ENCODE measurements around the gene GNE.

DNA sequence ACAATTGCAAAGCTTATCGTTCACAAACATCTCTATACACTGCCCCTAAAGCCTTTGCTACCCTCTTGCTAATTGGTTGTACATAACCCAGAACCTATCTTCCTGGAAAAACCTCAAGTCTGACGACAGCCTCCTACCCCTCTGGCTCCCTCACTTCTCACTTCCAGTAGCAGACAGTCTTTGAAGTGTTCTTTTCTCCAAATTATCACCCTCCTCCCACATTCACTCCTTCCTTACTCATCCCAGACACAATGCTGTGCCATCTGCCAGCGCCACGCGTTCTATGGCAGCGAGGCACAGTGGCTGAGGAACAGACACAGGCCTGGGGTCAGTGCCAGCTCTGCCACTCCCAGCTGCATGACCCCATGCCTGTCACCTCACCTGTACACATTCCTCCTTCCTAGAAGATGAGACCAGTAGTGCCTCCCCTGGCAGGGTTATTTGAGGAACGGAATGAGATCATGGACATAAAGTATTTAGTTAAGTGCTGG is 39.8 kb downstream of the GNE start:
- TF ChIP-seq SIN3A (IDR thresholded peaks at IDR 0.05; ENCODE audit: borderline replicate concordance, insufficient read depth, low read length) (no peak), POLR2AphosphoS5 (IDR thresholded peaks at IDR 0.05; ENCODE audit: low read depth, low read length) (no peak), TAF1 (IDR thresholded peaks at IDR 0.05; ENCODE audit: borderline replicate concordance, insufficient read depth, low read length) (no peak)
- TF ChIP-seq, protein P1, sequence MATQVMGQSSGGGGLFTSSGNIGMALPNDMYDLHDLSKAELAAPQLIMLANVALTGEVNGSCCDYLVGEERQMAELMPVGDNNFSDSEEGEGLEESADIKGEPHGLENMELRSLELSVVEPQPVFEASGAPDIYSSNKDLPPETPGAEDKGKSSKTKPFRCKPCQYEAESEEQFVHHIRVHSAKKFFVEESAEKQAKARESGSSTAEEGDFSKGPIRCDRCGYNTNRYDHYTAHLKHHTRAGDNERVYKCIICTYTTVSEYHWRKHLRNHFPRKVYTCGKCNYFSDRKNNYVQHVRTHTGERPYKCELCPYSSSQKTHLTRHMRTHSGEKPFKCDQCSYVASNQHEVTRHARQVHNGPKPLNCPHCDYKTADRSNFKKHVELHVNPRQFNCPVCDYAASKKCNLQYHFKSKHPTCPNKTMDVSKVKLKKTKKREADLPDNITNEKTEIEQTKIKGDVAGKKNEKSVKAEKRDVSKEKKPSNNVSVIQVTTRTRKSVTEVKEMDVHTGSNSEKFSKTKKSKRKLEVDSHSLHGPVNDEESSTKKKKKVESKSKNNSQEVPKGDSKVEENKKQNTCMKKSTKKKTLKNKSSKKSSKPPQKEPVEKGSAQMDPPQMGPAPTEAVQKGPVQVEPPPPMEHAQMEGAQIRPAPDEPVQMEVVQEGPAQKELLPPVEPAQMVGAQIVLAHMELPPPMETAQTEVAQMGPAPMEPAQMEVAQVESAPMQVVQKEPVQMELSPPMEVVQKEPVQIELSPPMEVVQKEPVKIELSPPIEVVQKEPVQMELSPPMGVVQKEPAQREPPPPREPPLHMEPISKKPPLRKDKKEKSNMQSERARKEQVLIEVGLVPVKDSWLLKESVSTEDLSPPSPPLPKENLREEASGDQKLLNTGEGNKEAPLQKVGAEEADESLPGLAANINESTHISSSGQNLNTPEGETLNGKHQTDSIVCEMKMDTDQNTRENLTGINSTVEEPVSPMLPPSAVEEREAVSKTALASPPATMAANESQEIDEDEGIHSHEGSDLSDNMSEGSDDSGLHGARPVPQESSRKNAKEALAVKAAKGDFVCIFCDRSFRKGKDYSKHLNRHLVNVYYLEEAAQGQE (IDR thresholded peaks at IDR 0.05; ENCODE audit: insufficient read depth in 1 of 2, low read depth in 2 of 2, low read length in 2 of 2), result no peak

Data from PFSK-1 (cell line).